GM18909 (cell line): ENCODE results near the gene AHCYL2.
"Not testable (repeated sequence)": the region's sequence is repeated elsewhere in the genome, so short reads cannot be mapped to it uniquely, and the experiment has no call there.

Experiments
- ATAC-seq: cut with Tn5 transposase; IDR thresholded peaks from one replicate; pipeline ENCODE4 v1.9.1; 2021; ENCODE audit warnings: mild to moderate bottlenecking; ENCODE audit not compliant: unreplicated experiment, poor library complexity

Gene AHCYL2

GRCh38 chr7:129238546-129238945 is 13.7 kb downstream of the AHCYL2 start:
- ATAC-seq, result no peak

GRCh38 chr7:129240119-129240820 is 15.4 kb downstream of the AHCYL2 start:
- no peak for ATAC-seq

- ATAC-seq, result no peak
Observed at GRCh38 chr7:129244220-129244619, 19.4 kb downstream of the AHCYL2 start.

GRCh38 chr7:129245533-129245932 is 20.7 kb downstream of the AHCYL2 start:
- no peak for ATAC-seq

GRCh38 chr7:129247087-129247486 is 22.3 kb downstream of the AHCYL2 start:
- no peak for ATAC-seq

GRCh38 chr7:129252128-129252527 is 27.3 kb downstream of the AHCYL2 start:
- no peak for ATAC-seq

DNA sequence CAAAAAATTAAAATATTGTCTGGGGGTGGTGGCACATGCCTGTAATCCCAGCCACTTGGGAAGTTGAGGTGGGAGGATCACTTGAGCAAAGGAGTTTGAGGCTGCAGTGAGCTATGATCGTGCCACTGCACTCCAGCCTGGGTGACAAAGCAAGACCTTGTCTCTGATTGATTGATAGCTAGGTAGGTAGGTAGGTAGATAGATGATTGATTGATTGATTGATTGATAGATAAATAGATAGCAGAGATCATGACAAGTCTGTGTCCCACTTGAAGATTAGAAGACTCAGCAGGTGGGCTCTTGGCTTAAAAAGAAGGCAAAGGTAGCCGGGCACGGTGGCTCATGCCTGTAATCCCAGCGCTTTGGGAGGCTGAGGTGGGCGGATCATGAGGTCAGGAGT is 27.8 kb downstream of the AHCYL2 start:
- ATAC-seq, result not testable (repeated sequence)

DNA sequence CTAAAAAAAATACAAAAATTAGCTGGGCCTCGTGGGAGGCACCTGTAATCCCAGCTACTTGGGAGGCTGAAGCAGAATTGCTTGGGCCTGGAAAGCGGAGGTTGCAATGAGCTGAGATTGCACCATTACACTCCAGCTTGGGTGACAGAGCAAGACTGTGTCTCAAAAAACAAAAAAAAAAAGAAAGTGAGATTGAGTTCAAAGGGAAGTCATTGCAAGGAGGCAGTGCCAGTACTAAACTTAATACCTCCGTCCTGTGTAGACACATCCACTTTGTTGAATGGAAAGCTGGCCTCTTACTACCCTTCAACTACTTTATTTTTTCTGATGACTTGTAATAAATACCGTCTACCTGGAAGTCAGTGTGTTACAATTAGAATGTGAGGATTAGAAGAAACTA is 31.0 kb downstream of the AHCYL2 start:
- ATAC-seq, result no peak

- no peak for ATAC-seq
Observed at GRCh38 chr7:129256221-129256620, 31.4 kb downstream of the AHCYL2 start.

DNA sequence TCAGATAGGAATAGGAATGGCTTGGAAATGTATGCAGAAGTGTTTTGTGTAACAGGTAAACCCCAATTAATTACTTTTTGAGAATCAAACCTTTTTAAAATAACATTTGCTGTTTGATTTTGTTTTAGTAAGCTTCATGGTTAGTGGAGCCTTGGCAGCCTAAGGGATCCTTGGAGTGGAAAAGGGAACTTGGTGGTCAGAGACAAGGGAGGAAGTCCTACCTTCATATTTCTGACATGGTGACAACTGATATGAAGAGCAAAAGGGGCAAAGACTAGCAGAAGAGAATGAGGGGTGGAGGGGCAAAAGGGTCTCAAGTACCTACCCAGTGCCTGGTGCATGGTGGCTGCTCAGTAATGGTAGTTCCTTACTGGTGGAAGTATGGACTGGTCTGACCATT is 32.3 kb downstream of the AHCYL2 start:
- no peak for ATAC-seq

- no peak for ATAC-seq
Observed at GRCh38 chr7:129258649-129259389, 34.0 kb downstream of the AHCYL2 start.

DNA sequence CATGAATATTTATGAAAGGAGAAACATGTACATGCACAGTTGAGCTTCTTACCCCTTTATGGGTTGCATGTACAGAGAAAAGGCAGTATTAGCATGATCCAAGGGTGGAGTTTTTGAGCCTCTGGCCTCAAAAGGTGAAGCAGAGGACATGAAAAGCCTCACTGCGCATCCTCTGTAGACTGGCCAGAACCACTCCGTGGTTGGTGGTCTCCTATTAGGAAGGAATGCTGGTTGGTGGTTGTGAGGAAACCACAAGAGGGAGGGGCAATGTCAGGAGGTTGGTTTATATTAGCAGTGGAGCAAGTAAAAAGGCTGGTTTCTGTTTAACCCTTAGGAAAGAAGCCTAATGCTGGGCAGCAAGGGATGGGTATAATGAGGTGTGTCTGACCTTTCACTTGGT is 37.5 kb downstream of the AHCYL2 start:
- ATAC-seq, result no peak

DNA sequence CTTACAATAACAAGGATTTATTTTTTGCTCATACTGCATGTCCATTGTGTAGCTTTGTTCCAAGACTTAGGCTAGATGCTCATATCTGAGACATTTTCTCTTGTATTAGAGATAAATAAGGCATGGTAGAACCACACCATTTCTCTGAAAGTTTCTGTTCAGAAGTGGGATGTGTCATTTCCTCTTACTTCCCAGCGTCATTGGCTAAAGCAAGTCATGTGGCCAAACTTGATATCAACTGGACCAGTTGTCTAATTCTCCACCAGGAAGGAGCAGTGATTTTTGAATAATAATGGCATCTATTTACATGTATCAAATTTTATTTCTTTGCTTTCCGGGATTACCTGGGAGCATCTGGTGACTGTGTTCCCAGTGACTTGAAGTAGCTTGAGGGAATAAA is 38.3 kb downstream of the AHCYL2 start:
- no peak for ATAC-seq

GRCh38 chr7:129264534-129264933 is 39.7 kb downstream of the AHCYL2 start:
- no peak for ATAC-seq

DNA sequence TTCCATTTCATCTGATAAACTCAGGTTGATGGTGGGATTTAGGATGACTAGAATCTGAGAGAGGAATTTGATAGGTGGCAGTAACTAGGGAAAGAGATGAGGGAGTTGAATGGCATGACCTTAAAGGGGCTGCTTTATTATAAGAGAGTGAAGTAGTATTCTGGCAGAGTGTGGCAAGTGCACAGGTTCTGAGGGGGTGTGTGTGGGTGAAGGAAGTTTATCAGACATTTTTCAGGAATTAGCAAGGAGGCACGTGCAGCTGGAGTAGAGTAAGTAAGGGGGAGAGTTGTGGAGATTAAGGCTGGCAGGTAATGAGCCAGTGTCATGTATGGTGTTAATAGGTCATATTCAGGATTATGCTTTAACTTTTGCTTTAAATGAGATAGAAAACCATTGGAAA is 40.5 kb downstream of the AHCYL2 start:
- ATAC-seq, result no peak

- no peak for ATAC-seq
Observed at GRCh38 chr7:129266181-129266580, 41.4 kb downstream of the AHCYL2 start.

DNA sequence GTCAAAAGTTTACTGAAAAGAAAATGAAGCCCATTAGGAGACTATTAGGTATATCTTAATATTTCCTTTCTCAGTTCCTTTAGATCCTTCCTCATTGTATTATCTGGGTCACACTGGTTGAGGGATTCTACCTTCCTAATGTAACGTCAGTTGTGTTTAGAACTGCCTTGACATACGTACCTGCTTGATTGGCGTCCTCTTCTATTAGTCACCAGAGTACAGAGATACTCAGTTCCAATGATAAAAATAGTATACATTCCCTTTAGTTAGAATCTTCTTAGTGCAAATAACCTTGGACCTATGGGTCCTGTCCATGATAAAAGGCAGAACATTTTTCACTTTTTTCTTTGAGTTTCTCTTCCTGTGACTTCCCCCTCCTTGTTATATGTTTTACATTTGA is 45.2 kb downstream of the AHCYL2 start:
- ATAC-seq, result no peak

- ATAC-seq, result peak; percentile 68
Observed at GRCh38 chr7:129271500-129272355, 46.9 kb downstream of the AHCYL2 start.

GRCh38 chr7:129273936-129274335 is 49.1 kb downstream of the AHCYL2 start:
- no peak for ATAC-seq

GRCh38 chr7:129277629-129278028 is 52.8 kb downstream of the AHCYL2 start:
- ATAC-seq, result no peak

GRCh38 chr7:129278688-129279087 is 53.9 kb downstream of the AHCYL2 start:
- no peak for ATAC-seq
